ENCODE data around the gene SLC9B2. TPM values are rescaled to one million over a fixed set of nuclear protein-coding genes. Genes with fewer than 3 reads are reported as not detected.

SLC9B2 gene
- total RNA-seq, 1 experiment from 2014 or later, result 20.6 TPM

DNA sequence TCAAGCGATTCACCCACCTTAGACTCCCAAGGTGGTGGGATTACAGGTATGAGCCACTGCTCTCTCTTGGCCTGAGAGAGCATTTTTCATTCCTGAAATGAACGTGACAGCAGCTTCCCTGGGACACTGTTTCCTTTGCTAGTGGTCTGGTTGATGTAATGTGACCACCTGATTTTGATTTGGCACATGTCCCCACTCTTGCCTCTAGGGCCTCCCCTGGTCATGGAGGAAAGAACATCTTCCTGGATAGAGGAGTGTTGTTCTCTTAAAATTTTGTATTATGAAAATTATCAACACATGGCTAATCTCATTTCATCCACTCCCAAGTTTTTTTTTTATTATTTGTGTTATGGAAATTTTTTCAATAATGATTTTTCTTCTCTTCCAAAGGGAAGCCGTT, 23.8 kb downstream of the SLC9B2 start:
- Histone ChIP-seq H3K4me3 (no peak overlapping the region), H3K4me1 (no peaks in the 10 kb centered on the region), H3K36me3 (0 out of 2 replicates have a peak, but pooled peaks cover 7% of the 10 kb centered on the region), H3K27me3 (no peaks in the 10 kb centered on the region), H3K9me3 (replicated peaks) (0 out of 2 replicates have a peak, but pooled peaks cover 2% of the 10 kb centered on the region), H3K27ac (no peak overlapping the region)
- DNase-seq, result no peak

DNA sequence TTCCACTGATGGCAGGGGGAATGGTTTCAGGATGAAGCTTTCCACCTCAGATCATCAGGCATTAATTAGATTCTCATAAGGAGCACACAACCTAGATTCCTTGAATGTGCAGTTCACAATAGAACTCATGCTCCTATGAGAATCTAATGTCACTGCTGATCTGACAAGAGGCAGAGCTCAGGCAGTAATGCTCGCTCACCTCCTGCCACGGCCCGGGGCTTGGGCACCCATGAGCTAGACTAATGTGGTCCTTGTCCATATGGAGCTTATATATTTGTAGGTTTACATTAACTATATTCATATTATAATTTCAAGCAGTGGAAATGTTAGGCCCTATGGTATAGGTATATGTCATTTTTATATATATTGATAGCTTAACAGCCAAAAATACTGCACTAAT, 24.4 kb downstream of the SLC9B2 start:
- DNase-seq, result no peak
- no peaks in the 10 kb centered on the region for H3K4me1 ChIP-seq
- H3K36me3 ChIP-seq, result 0 out of 2 replicates have a peak, but pooled peaks cover 10% of the 10 kb centered on the region
- 0 out of 2 replicates have a peak, but pooled peaks cover 2% of the 10 kb centered on the region for H3K9me3 ChIP-seq (replicated peaks)
- H3K27ac ChIP-seq, result no peak overlapping the region
- H3K27me3 ChIP-seq, result no peaks in the 10 kb centered on the region
- no peak overlapping the region for H3K4me3 ChIP-seq

DNA sequence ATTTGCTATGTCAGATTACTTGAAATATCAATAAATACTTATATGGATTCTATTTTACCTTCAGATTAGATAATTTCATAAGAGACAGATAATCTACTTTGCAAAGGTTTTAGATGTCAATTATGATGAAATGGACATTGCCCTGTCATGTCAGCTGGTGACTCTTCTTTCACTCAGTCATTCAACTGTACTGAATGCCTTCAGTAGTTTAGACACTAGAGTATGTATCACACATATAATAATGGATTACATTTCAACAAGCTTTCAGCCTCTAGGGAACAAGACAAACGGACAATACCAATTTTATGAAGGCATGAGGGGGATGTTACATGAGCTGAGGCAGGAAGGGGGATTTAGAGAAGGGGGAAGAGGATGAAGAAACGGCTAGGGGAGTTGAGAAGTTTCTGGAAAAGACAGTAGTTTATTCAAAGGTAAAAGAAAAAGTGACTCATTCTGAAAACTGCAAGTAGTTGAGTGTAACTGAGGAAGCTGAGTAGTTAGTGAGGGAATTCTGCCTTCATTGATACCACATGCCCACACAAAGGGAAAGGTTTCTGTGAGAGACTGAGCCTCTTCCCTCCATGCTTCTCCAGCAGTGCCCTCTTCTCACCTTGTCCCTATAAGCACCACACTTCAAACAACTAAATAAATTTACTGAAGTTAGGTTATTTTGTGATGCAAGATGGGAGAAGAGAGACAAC, 25.7 kb downstream of the SLC9B2 start:
- DNase-seq, result no peak
- H3K27me3 ChIP-seq, result no peaks in the 10 kb centered on the region
- H3K9me3 ChIP-seq (replicated peaks), result no peaks in the 10 kb centered on the region
- H3K4me1 ChIP-seq, result no peaks in the 10 kb centered on the region
- no peak overlapping the region for H3K4me3 ChIP-seq
- H3K36me3 ChIP-seq, result 0 out of 2 replicates have a peak, but pooled peaks cover 14% of the 10 kb centered on the region
- H3K27ac ChIP-seq, result no peak overlapping the region

DNA sequence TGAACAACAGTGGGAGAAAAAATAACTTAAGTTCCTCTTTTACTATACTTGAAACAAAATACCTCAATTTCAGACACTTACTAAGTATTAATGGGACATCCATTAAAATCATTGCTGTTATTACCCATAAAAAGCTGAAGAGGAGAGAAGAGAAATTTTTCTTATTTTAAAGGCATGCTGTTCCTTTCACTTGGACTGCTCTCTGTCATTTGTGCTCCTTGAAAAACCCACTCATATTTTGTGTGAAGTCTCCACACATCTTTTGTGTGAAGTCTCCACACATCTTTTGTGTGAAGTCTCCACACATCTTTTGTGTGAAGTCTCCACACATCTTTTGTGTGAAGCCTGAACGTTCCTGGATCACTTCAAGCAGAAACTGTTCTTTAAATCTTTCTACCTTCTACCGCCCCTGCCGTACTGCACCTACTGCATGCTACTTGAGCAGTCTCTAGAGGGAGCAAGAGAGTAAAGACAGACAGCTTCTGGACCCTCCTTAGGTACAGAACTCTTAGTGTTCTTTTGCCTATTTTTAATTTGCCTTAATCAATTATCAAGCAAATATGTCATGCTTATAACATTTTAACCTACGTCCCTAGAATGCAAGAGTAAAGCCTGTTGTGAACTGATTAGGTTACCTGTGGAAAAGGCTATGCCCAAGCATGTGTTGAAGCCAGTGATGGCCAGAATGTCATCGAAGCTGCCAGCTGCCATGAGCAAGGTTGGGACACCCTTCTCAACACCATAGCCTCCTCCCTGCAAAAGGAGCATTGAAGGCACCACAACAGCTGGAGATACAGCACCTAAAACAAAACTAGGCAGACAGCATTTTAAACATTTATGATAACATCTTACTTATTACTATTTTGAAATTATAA, 29.9 kb downstream of the SLC9B2 start:
- DNase-seq, result peak; percentile 8 to 46

DNA sequence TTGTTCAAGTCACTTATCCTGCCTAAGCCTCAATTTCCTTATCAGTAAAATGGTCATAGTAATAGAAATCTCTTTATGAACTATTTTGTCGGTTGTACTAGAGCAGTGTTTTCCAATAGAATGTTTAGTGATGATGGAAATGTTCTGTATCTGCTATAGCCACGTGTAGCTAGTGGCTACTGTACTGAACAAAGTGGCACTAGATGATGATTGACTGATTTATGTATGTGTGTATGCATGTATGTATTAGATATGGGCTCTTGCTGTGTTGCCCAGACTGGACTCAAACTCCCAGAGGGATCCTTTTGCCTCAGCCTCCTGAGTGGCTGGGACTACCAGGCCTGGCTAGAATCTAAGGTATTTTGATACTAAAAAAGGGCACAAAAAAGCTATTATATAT, 32.4 kb downstream of the SLC9B2 start:
- Histone ChIP-seq H3K27me3 (no peaks in the 10 kb centered on the region), H3K4me1 (no peaks in the 10 kb centered on the region), H3K36me3 (peaks cover 14% of the 10 kb centered on the region), H3K9me3 (replicated peaks) (no peaks in the 10 kb centered on the region), H3K27ac (no peak overlapping the region), H3K4me3 (no peak overlapping the region)
- no peak for DNase-seq

More for the DNA sequence above, 29.9 kb downstream of the SLC9B2 start:
- H3K36me3 ChIP-seq, result peaks cover 14% of the 10 kb centered on the region
- no peaks in the 10 kb centered on the region for H3K9me3 ChIP-seq (replicated peaks)
- H3K27me3 ChIP-seq, result no peaks in the 10 kb centered on the region
- no peak overlapping the region for H3K27ac ChIP-seq
- no peak overlapping the region for H3K4me3 ChIP-seq
- no peaks in the 10 kb centered on the region for H3K4me1 ChIP-seq

DNA sequence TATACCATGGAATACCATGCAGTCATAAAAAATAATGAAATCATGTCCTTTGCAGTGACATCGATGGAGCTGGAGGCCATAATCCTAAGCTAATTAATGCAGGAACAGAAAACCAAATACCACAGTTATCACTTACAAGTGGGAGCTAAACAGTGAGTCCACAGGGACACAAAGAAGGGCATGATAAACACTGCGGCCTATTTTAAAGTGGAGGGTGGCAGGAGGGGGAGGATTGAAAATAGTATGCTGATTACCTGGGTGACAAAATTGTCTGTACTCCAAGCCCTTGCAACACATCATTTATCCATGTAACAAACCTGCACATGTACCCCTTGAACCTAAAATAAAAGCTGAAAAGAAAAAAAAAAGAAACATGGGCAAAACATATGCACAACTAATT, 40.4 kb downstream of the SLC9B2 start:
- DNase-seq, result no peak
- Histone ChIP-seq H3K36me3 (0 out of 2 replicates have a peak, but pooled peaks cover 3% of the 10 kb centered on the region), H3K27ac (no peak overlapping the region), H3K9me3 (replicated peaks) (no peaks in the 10 kb centered on the region), H3K27me3 (no peaks in the 10 kb centered on the region), H3K4me1 (no peaks in the 10 kb centered on the region), H3K4me3 (no peak overlapping the region)

DNA sequence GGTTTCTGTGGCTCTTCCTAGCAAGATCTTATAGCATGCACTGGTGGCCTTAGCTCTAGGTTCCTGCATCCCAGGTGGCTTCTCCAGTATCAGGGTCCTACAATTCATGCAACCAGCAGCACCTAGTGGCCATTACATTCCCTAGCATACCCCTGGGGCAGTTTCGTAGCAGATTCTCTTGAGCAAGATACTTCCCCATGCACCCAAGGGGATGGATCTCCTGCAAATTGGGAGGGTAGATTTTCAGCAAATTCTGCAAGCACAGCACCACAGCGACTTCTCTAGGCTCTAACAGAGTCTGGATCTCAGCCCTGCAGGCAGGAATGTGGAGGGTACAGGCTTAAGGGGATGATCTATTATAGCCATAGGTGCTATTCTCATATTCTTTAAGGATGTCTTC, 44.0 kb downstream of the SLC9B2 start:
- H3K9me3 ChIP-seq (replicated peaks), result no peaks in the 10 kb centered on the region
- no peaks in the 10 kb centered on the region for H3K27me3 ChIP-seq
- H3K4me3 ChIP-seq, result no peak overlapping the region
- H3K36me3 ChIP-seq, result 0 out of 2 replicates have a peak, but pooled peaks cover 4% of the 10 kb centered on the region
- H3K4me1 ChIP-seq, result no peaks in the 10 kb centered on the region
- H3K27ac ChIP-seq, result no peak overlapping the region
- DNase-seq, result peak; percentile 37 to 64

DNA sequence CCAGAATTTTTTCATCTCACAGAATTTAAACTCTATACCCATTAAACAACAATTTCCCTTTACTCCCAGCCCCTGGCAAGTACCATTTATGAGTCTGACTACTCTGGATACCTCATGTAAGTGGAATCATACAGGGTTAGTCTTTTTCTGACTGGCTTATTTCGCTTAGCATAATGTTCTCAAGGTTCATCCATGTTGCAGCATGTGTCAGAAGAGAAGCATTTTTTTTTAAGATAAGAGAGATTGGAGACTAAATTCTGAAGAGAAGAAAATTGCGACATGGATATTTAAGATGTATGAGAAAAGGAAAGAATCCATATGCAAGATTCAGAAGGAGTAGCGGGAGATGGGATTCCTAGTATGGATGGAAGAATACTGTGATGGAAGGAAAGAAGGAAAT, 45.8 kb downstream of the SLC9B2 start:
- Histone ChIP-seq H3K36me3 (0 out of 2 replicates have a peak, but pooled peaks cover 4% of the 10 kb centered on the region), H3K27ac (no peak overlapping the region)

DNA sequence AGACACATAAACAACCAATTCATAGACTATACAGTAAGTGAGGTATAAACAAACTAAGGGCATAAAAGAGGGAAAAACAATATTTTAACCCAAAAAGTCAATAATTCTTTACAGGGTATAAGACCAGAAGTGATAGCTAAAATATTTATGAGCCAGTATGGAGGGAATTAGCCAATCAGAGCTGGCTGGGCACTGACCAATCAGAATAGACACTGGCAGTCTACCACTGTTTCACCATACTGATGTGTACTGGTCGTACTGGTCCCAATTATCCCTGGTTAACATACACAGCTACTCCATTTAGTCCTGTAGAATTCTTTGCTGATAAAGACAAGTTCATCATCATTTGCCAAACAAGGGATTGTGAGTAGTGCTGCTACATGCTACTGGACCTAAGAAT, 47.3 kb downstream of the SLC9B2 start:
- no peak overlapping the region for H3K27ac ChIP-seq
- DNase-seq, result no peak

More for the DNA sequence above, 45.8 kb downstream of the SLC9B2 start:
- Histone ChIP-seq H3K4me3 (no peak overlapping the region), H3K9me3 (replicated peaks) (no peaks in the 10 kb centered on the region), H3K27me3 (no peaks in the 10 kb centered on the region), H3K4me1 (no peaks in the 10 kb centered on the region)
- DNase-seq, result no peak

DNA sequence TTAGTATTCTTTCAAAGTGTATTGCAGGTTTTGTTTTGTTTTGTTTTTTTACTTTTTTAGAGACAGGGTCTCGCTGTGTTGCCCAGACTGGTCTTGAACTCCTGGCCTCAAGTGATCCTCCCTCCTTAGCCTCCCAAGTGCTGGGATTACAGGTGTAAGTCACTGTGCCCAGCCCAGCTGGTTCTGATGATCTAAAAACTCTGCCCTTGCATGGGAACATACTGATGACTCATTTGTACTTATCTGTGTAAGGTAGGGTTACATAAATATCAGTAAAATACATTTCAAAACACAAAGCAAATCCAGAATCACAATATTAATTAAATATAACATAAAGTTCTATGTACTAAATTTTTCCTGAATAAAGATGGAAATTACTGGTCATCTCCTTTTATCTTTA, 49.7 kb downstream of the SLC9B2 start:
- Histone ChIP-seq H3K9me3 (replicated peaks) (no peaks in the 10 kb centered on the region), H3K4me3 (no peak overlapping the region), H3K27ac (no peak overlapping the region), H3K36me3 (0 out of 2 replicates have a peak, but pooled peaks cover 4% of the 10 kb centered on the region), H3K4me1 (no peaks in the 10 kb centered on the region), H3K27me3 (no peaks in the 10 kb centered on the region)
- no peak for DNase-seq

More for the DNA sequence above, 47.3 kb downstream of the SLC9B2 start:
- 0 out of 2 replicates have a peak, but pooled peaks cover 4% of the 10 kb centered on the region for H3K36me3 ChIP-seq
- no peak overlapping the region for H3K4me3 ChIP-seq
- no peaks in the 10 kb centered on the region for H3K27me3 ChIP-seq
- no peaks in the 10 kb centered on the region for H3K9me3 ChIP-seq (replicated peaks)
- H3K4me1 ChIP-seq, result no peaks in the 10 kb centered on the region

DNA sequence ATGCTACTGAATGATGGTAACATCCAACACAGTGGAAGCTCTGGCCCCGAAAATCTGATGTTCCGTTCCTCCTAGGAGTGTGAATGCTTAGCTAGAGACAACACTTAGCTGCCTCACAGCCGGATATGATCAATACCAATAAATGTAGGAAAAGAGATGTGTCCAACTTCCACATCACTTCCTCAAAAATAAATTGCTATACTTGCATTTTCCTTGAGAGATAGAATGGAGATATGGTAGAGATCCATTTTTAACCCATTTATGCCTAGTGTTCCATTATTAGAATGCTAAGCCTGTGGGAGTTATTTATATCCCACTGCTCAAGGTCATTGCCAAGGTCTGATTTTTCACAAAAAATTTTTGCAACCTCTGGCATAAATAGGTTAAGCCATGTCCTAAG, 51.6 kb downstream of the SLC9B2 start:
- no peaks in the 10 kb centered on the region for H3K4me1 ChIP-seq

DNA sequence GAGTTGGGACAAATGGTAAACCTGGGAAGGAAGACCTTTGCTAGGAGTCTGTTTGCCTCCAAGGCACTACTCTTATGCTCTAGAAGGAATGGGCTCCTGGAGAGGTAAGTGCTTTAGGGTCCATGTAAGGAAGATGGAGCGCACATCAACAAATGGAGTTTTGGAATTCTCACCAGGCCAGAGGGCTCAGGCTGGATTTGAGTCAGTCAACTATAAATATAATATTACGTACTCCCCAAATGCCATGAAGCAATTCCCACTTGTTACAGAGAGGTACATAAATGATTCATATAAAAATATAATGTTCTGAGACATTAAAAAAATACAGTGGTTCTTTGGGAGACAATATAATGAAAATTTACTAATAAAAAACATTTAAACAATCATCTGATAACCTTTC, 55.4 kb downstream of the SLC9B2 start:
- Histone ChIP-seq H3K4me3 (no peak overlapping the region), H3K27ac (no peak overlapping the region), H3K9me3 (replicated peaks) (no peaks in the 10 kb centered on the region), H3K36me3 (no peaks in the 10 kb centered on the region), H3K4me1 (peaks cover 7% of the 10 kb centered on the region), H3K27me3 (no peaks in the 10 kb centered on the region)
- DNase-seq, result no peak

More for the DNA sequence above, 51.6 kb downstream of the SLC9B2 start:
- no peaks in the 10 kb centered on the region for H3K36me3 ChIP-seq
- H3K27ac ChIP-seq, result no peak overlapping the region
- H3K27me3 ChIP-seq, result no peaks in the 10 kb centered on the region
- DNase-seq, result no peak
- no peaks in the 10 kb centered on the region for H3K9me3 ChIP-seq (replicated peaks)
- H3K4me3 ChIP-seq, result no peak overlapping the region

DNA sequence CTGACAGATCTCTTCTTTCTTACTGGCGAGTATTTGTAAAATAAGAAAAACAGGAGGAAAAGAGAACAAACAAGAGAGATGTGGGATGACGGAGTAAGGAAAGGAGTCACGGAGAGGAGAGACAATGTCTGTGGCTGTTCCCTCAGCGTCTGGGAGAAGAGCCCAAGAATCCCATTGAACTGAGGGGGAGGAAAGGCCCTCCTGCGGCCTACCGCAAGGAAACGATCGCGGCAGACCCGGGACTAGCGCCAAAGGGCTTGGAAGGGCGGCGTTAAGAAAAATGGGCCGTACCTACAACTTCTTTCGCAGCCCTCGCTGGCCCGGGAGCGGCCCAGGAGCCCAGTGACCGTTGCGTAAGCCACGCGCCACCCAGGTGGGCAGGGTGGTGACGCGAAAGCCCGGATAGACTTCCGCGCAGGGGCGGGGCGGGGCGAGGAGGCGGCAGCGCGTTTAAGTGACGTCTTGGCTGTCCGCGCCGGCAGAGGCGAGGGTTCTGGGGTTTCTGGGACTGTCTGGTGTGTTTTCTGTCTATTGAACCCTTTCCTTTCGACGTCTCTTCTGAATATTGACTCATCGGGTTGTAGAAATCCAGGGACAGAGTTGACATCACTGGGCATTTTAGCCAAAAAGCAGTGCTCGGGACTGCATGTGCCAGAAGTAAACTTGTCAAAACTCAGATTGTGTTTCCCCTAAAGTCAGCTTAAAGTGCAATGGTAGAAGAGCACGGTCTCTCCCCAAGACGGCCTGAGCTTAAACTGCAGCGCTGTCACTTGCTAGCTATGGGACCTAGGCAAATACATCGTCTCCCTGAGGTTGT, 57.0 kb downstream of the SLC9B2 start, which contains the start of gene SLC9B1:
SLC9B1 (minus strand) TSS at position 398 of the 817 bp plus-strand sequence. CDS start 27,994 bp downstream, outside the sequence.
- Histone ChIP-seq H3K9me3 (replicated peaks) (no peaks in the 10 kb centered on the region), H3K4me3 (peak within 1 kb of the TSS; percentile 61), H3K4me1 (peaks cover 7% of the 10 kb centered on the region), H3K27ac (peak within 1 kb of the TSS; percentile 63), H3K27me3 (no peaks in the 10 kb centered on the region), H3K36me3 (no peaks in the 10 kb centered on the region)
- DNase-seq, result peak; percentile 80 to 83

Data from SJCRH30 (cell line).